SK-N-SH (cell line): ENCODE results near the gene CDC37. TPM values are rescaled to one million over a fixed set of nuclear protein-coding genes. Genes with fewer than 3 reads are reported as not detected.

ENCODE experiments used
- CTCF ChIA-PET: fragments of 300-600, 350-600 bp; formaldehyde crosslinking; extraction: SDS; loops from one replicate; lab custom pipeline; 2021; lab: Yijun Ruan, JAX
- POLR2A ChIA-PET: fragments of 350-600 bp; sonication (Branson Sonifier 250); formaldehyde crosslinking; extraction: SDS; loops from one replicate; lab custom pipeline; 2020; ENCODE audit warnings: antibody characterized with exemption, inconsistent platforms; lab: Yijun Ruan, JAX
- DNase-seq: peaks from one replicate; pipeline ENCODE4 v3.0.0; 2012
- H2AFZ ChIP-seq: fragments of 200-600 bp; sonication (generic); 2 replicates; pipeline ENCODE4 v1.8.1; 2016; ENCODE audit warnings: antibody characterized with exemption, mild to moderate bottlenecking, low read depth
- H3F3A ChIP-seq: fragments of 200-600 bp; sonication (generic); replicated peaks from 2 replicates; pipeline ENCODE3; 2016; ENCODE audit warnings: antibody characterized with exemption, mild to moderate bottlenecking; ENCODE audit not compliant: insufficient read depth
- H3K27ac ChIP-seq, 2 experiments: fragments of 200-500 bp in 1 of 2; fragments of 200-600 bp in 1 of 2; sonication (Bioruptor generic) in 1 of 2; sonication (generic), shearing (Covaris generic) in 1 of 2; 2 replicates each; pipeline versions ENCODE4 v1.5.1 to v1.6.1; 2014 to 2016; ENCODE audit warnings: low read depth in 2 of 2, inconsistent platforms in 1 of 2, low read length in 1 of 2, mild to moderate bottlenecking in 1 of 2, mixed read lengths in 1 of 2
- H3K27me3 ChIP-seq: fragments of 200-600 bp; sonication (generic), shearing (Covaris generic); 2 replicates; pipeline ENCODE4 v1.6.1; 2016; ENCODE audit warnings: mixed run types; ENCODE audit not compliant: insufficient read depth
- H3K36me3 ChIP-seq, 2 experiments: fragments of 200-500 bp in 1 of 2; fragments of 200-600 bp in 1 of 2; sonication (Bioruptor generic) in 1 of 2; sonication (generic) in 1 of 2; replicated peaks in 1 of 2; 2 replicates each; pipeline versions ENCODE3 to v1.5.1; 2014 to 2016; ENCODE audit warnings: low read length in 1 of 2, mild to moderate bottlenecking in 1 of 2; ENCODE audit not compliant: insufficient read depth in 2 of 2, control insufficient read depth in 1 of 2
- H3K4me1 ChIP-seq, 2 experiments: fragments of 200-500 bp in 1 of 2; fragments of 200-600 bp in 1 of 2; sonication (Bioruptor generic) in 1 of 2; sonication (generic), shearing (Covaris generic) in 1 of 2; 2 replicates each; pipeline versions ENCODE4 v1.5.1 to v1.6.1; 2014 to 2016; ENCODE audit warnings: low read depth in 1 of 2, low read length in 1 of 2, mixed run types in 1 of 2; ENCODE audit not compliant: insufficient read depth in 2 of 2, control insufficient read depth in 1 of 2
- H3K4me2 ChIP-seq: fragments of 200-600 bp; sonication (generic), shearing (Covaris generic); 2 replicates; pipeline ENCODE4 v1.6.1; 2017; ENCODE audit warnings: mixed run types
- H3K4me3 ChIP-seq, 2 experiments: fragments of 200-500 bp in 1 of 2; fragments of 200-600 bp in 1 of 2; sonication (Bioruptor generic) in 1 of 2; sonication (generic), shearing (Covaris generic) in 1 of 2; 2 replicates each; pipeline versions ENCODE4 v1.5.1 to v1.8.1; 2014 to 2016; ENCODE audit warnings: low read depth in 2 of 2, inconsistent platforms in 1 of 2, low read length in 1 of 2, mild to moderate bottlenecking in 1 of 2, mixed read lengths in 1 of 2, moderate library complexity in 1 of 2
- H3K79me2 ChIP-seq: fragments of 200-600 bp; sonication (generic); 2 replicates; pipeline ENCODE4 v1.8.1; 2017; ENCODE audit warnings: mild to moderate bottlenecking; ENCODE audit not compliant: insufficient read depth
- H3K9ac ChIP-seq: fragments of 200-600 bp; sonication (generic); 2 replicates; pipeline ENCODE4 v1.6.1; 2017; ENCODE audit warnings: mixed run types
- H3K9me2 ChIP-seq: fragments of 200-600 bp; sonication (generic); 2 replicates; pipeline ENCODE4 v1.6.1; 2017; ENCODE audit warnings: mixed run types
- H3K9me3 ChIP-seq: fragments of 200-600 bp; sonication (generic); 2 replicates; pipeline ENCODE4 v1.6.1; 2017; ENCODE audit warnings: mixed run types, mild to moderate bottlenecking, moderate library complexity
- H4K20me1 ChIP-seq: fragments of 200-600 bp; sonication (generic); 2 replicates; pipeline ENCODE4 v1.6.1; 2017; ENCODE audit warnings: mild to moderate bottlenecking, mixed run types; ENCODE audit not compliant: insufficient read depth
- CHD2 ChIP-seq: fragments of 150-350 bp; IDR thresholded peaks from 2 replicates; pipeline ENCODE4 v1.6.1; 2018; ENCODE audit warnings: low read length; ENCODE audit not compliant: partially characterized antibody
- CTCF ChIP-seq: fragments of 200-600 bp; sonication (generic); IDR thresholded peaks from 2 replicates; pipeline ENCODE4 v1.6.1; 2017; ENCODE audit warnings: antibody characterized with exemption, mild to moderate bottlenecking, moderate library complexity
- GATA2 ChIP-seq: sonication (generic); formaldehyde crosslinking; IDR thresholded peaks from 2 replicates; pipeline ENCODE4 v1.5.0; 2020; ENCODE audit warnings: mild to moderate bottlenecking, missing genetic modification reagents
- JUND ChIP-seq: IDR thresholded peaks from 2 replicates; pipeline ENCODE4 v1.4.0; 2012
- MXI1 ChIP-seq: IDR thresholded peaks from 2 replicates; pipeline ENCODE4 v1.6.1; 2012; ENCODE audit warnings: mild to moderate bottlenecking, low read depth, low read length, improper control_type of control experiment
- REST ChIP-seq: IDR thresholded peaks from 2 replicates; pipeline ENCODE4 v1.6.1; 2012; ENCODE audit warnings: mild to moderate bottlenecking, low read depth, low read length, moderate library complexity
- TCF12 ChIP-seq: IDR thresholded peaks from 2 replicates; pipeline ENCODE4 v1.4.0; 2012
- USF1 ChIP-seq: IDR thresholded peaks from 2 replicates; pipeline ENCODE4 v1.4.0; 2012; ENCODE audit warnings: low read depth, borderline replicate concordance
- USF2 ChIP-seq: fragments of 150-350 bp; IDR thresholded peaks from 2 replicates; pipeline ENCODE4 v1.6.1; 2017; ENCODE audit warnings: antibody characterized with exemption, low read length, low read depth, borderline replicate concordance
- WGBS: methylation state at CpG from one replicate; pipeline ENCODE4 v1.1.6; 2017; ENCODE audit warnings: low lambda C conversion rate; 5-methylcytosine and 5-hydroxymethylcytosine counted together
- polyA plus RNA-seq, 3 experiments: library from polyadenylated mRNA; depleted of rRNA; stranded (reverse); fragments of >200 nt; gene quantifications; 2 replicates each; pipeline ENCODE4 v1.2.3, GENCODE V29; 2012

CDC37 gene
- polyA plus RNA-seq, 1 of the 3 experiments (the other 2 are of a cell fraction): 1,026 TPM

DNA sequence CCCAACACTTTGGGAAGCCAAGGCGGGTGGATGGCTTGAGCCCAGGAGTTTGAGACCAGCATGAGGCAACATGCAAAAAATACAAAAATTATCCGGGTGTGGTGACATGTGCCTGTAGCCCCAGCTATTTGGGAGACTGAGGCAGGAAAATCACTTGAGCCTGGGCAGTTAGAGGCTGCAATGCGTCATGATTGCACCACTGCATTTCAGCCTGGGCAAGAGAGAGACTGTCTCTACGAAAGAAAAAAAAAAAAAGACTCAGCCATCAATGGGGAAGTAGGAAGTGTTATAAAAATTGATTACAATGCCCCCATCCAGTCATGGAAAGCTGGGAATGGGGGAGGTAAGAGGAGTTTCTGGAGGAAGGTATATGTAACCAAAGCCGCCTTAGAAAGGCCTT lies 28.4 kb downstream of the CDC37 start:
- peaks cover 3 to 10% of the 10 kb centered on the region in 2 experiments for H3K36me3 ChIP-seq
- peaks cover 0 to 6% of the 10 kb centered on the region in 2 experiments; a peak in 1 of 4 replicates for H3K4me1 ChIP-seq
- DNase-seq: no peak
- no peak overlapping the region for H3K9ac ChIP-seq
- H3K4me3 ChIP-seq: no peak overlapping the region
- H4K20me1 ChIP-seq: no peaks in the 10 kb centered on the region
- TF ChIP-seq USF2 (no peak), JUND (no peak), CTCF (no peak), MXI1 (no peak), USF1 (no peak), TCF12 (no peak), CHD2 (no peak), GATA2 (CRISPR knock-in tag) (no peak), REST (no peak)
- no peak overlapping the region for H3K27ac ChIP-seq
- H3F3A ChIP-seq: no peaks in the 10 kb centered on the region
- no peaks in the 10 kb centered on the region for H3K27me3 ChIP-seq
- WGBS: 93% methylated on average over 5 of the region's 5 CpGs
- H3K9me2 ChIP-seq: no peaks in the 10 kb centered on the region
- no peaks in the 10 kb centered on the region for H3K9me3 ChIP-seq
- CTCF ChIA-PET: interaction anchor here (0.6 to 20.2 kb wide), 4 partner anchors 8 to 111 kb away, joined by 3 to 596 read pairs (median 4); partner anchors contain the start of gene ICAM1
- POLR2A ChIA-PET: no interaction called here
- no peak overlapping the region for H3K4me2 ChIP-seq
- H2AFZ ChIP-seq: no peak overlapping the region
- H3K79me2 ChIP-seq: peaks cover 12% of the 10 kb centered on the region

DNA sequence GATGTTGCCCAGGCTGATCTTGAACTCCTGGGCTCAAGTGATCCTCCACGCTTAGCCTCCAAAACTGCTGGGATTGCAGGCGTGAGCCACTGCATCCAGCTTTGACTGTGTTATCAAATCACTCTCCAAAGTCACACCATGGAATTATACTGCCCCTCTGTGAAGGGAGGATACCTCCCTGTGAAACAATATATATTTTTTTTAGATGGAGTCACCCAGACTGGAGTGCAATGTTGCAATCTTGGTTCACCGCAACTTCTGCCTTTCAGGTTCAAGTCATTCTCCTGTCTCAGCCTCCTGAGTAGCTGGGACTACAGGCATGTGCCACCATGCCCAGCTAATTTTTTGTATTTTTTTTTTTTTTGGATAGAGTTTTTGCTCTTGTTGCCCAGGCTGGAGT lies 30.7 kb downstream of the CDC37 start:
- H3K9me2 ChIP-seq: no peaks in the 10 kb centered on the region
- H4K20me1 ChIP-seq: no peaks in the 10 kb centered on the region
- H3K9ac ChIP-seq: no peak overlapping the region
- H3K4me3 ChIP-seq: no peak overlapping the region
- CTCF ChIA-PET: interaction anchor here (0.7 to 2.3 kb wide), 4 partner anchors 16 to 45 kb away, joined by 4 to 12 read pairs (median 6); no protein-coding TSS in a partner anchor
- H3K9me3 ChIP-seq: no peaks in the 10 kb centered on the region
- no peaks in the 10 kb centered on the region for H3K4me1 ChIP-seq
- H2AFZ ChIP-seq: no peak overlapping the region
- no peaks in the 10 kb centered on the region for H3K79me2 ChIP-seq
- POLR2A ChIA-PET: no interaction called here
- TF ChIP-seq JUND: no peak
- H3F3A ChIP-seq: no peaks in the 10 kb centered on the region
- no peak overlapping the region for H3K4me2 ChIP-seq
- 96% methylated on average over 3 of the region's 3 CpGs for WGBS
- no peak overlapping the region for H3K27ac ChIP-seq
- no peak for DNase-seq
- H3K36me3 ChIP-seq: peaks cover 8 to 18% of the 10 kb centered on the region in 2 experiments
- H3K27me3 ChIP-seq: no peaks in the 10 kb centered on the region
